ENCODE results near the gene RIMKLB.

Gene RIMKLB

GRCh38 chr12:8813572-8814357, 116.0 kb downstream of the RIMKLB start:
- Histone ChIP-seq H3K4me3 (IDR thresholded peaks at IDR 0.05; ENCODE audit: insufficient read depth, low read depth, low read length) (no peak overlapping the region), H3K27ac (no peak overlapping the region), H3K79me2 (ENCODE audit: insufficient read depth, low read depth) (no peaks in the 10 kb centered on the region), H3K36me3 (ENCODE audit: insufficient read depth) (no peaks in the 10 kb centered on the region), H3K4me1 (ENCODE audit: low read depth, poor library complexity, severe bottlenecking) (no peaks in the 10 kb centered on the region), H2AFZ (ENCODE audit: low read depth) (no peak overlapping the region), H3K27me3 (ENCODE audit: insufficient read depth, low read depth) (no peaks in the 10 kb centered on the region), H4K20me1 (ENCODE audit: insufficient read depth) (no peaks in the 10 kb centered on the region), H3K9ac (no peak overlapping the region), H3K4me2 (no peak overlapping the region)
- TF ChIP-seq CTCF (conservative IDR thresholded peaks at IDR 0.05; ENCODE audit: low read depth, low read length) = no peak

- no peaks in the 10 kb centered on the region for H3K36me3 ChIP-seq (ENCODE audit: insufficient read depth)
- no peak overlapping the region for H3K4me2 ChIP-seq
- TF ChIP-seq CTCF (conservative IDR thresholded peaks at IDR 0.05; ENCODE audit: low read depth, low read length) = no peak
- no peaks in the 10 kb centered on the region for H3K27me3 ChIP-seq (ENCODE audit: insufficient read depth, low read depth)
- H4K20me1 ChIP-seq (ENCODE audit: insufficient read depth) = no peaks in the 10 kb centered on the region
- no peak overlapping the region for H3K9ac ChIP-seq
- H3K27ac ChIP-seq = no peak overlapping the region
- H3K4me3 ChIP-seq (IDR thresholded peaks at IDR 0.05; ENCODE audit: insufficient read depth, low read depth, low read length) = no peak overlapping the region
- H2AFZ ChIP-seq (ENCODE audit: low read depth) = no peak overlapping the region
- no peaks in the 10 kb centered on the region for H3K79me2 ChIP-seq (ENCODE audit: insufficient read depth, low read depth)
- no peaks in the 10 kb centered on the region for H3K4me1 ChIP-seq (ENCODE audit: low read depth, poor library complexity, severe bottlenecking)
Measured at GRCh38 chr12:8816448-8817050, 118.8 kb downstream of the RIMKLB start.

- no peak overlapping the region for H2AFZ ChIP-seq (ENCODE audit: low read depth)
- no peaks in the 10 kb centered on the region for H3K79me2 ChIP-seq (ENCODE audit: insufficient read depth, low read depth)
- no peaks in the 10 kb centered on the region for H3K36me3 ChIP-seq (ENCODE audit: insufficient read depth)
- no peaks in the 10 kb centered on the region for H3K4me1 ChIP-seq (ENCODE audit: low read depth, poor library complexity, severe bottlenecking)
- no peak overlapping the region for H3K4me3 ChIP-seq (IDR thresholded peaks at IDR 0.05; ENCODE audit: insufficient read depth, low read depth, low read length)
- H3K9ac ChIP-seq = no peak overlapping the region
- no peak for TF ChIP-seq CTCF (conservative IDR thresholded peaks at IDR 0.05; ENCODE audit: low read depth, low read length)
- H3K27ac ChIP-seq = no peak overlapping the region
- H4K20me1 ChIP-seq (ENCODE audit: insufficient read depth) = no peaks in the 10 kb centered on the region
- no peaks in the 10 kb centered on the region for H3K27me3 ChIP-seq (ENCODE audit: insufficient read depth, low read depth)
- no peak overlapping the region for H3K4me2 ChIP-seq
Measured at GRCh38 chr12:8817856-8818255, 120.1 kb downstream of the RIMKLB start.

GRCh38 chr12:8818526-8818925, 120.7 kb downstream of the RIMKLB start:
- Histone ChIP-seq H2AFZ (ENCODE audit: low read depth) (no peak overlapping the region), H3K79me2 (ENCODE audit: insufficient read depth, low read depth) (no peaks in the 10 kb centered on the region), H3K4me2 (no peak overlapping the region), H3K36me3 (ENCODE audit: insufficient read depth) (no peaks in the 10 kb centered on the region), H4K20me1 (ENCODE audit: insufficient read depth) (no peaks in the 10 kb centered on the region), H3K9ac (no peak overlapping the region), H3K27ac (no peak overlapping the region), H3K4me1 (ENCODE audit: low read depth, poor library complexity, severe bottlenecking) (no peaks in the 10 kb centered on the region), H3K4me3 (IDR thresholded peaks at IDR 0.05; ENCODE audit: insufficient read depth, low read depth, low read length) (no peak overlapping the region), H3K27me3 (ENCODE audit: insufficient read depth, low read depth) (no peaks in the 10 kb centered on the region)
- no peak for TF ChIP-seq CTCF (conservative IDR thresholded peaks at IDR 0.05; ENCODE audit: low read depth, low read length)
